Hepatocyte (in vitro differentiated cells): Measurements from ENCODE around the gene CCDC24.

Experiments
- CTCF ChIP-seq: fragments of 200-600 bp; sonication (generic); IDR thresholded peaks from 2 replicates; pipeline ENCODE4 v1.5.1; 2016; ENCODE audit warnings: antibody characterized with exemption, mild to moderate bottlenecking; ENCODE audit not compliant: poor library complexity
- EZH2 ChIP-seq: fragments of 200-600 bp; sonication (generic); IDR thresholded peaks from 2 replicates; pipeline ENCODE4 v1.6.1; 2016; ENCODE audit warnings: antibody characterized with exemption, mild to moderate bottlenecking, borderline replicate concordance

- TF ChIP-seq CTCF = no peak
- TF ChIP-seq EZH2 = no peak
These were observed 35.2 kb upstream of the CCDC24 start for GRCh38 chr1:43956234-43956633.
